ENCODE results near the gene TTC39B. TPM values are rescaled to one million over a fixed set of nuclear protein-coding genes. Genes with fewer than 3 reads are reported as not detected.
"Not testable (repeated sequence)": the region's sequence is repeated elsewhere in the genome, so short reads cannot be mapped to it uniquely, and the experiment has no call there.

TTC39B gene
- total RNA-seq, result 10 to 100 TPM in 2 of 3 donors, 1 to 10 TPM in 1; 6.7 to 11.7 (median 10.5) TPM

- peak; percentile 81 to 82 for ATAC-seq
- H3K36me3 Mint-ChIP-seq (ENCODE audit: insufficient read depth), result peaks cover 3% of the 10 kb centered on the region
- no peaks in the 10 kb centered on the region for H3K9me3 Mint-ChIP-seq
- H3K4me3 Mint-ChIP-seq, result peak within 1 kb of the TSS; percentile 97
- peaks cover 52% of the 10 kb centered on the region for H3K4me1 Mint-ChIP-seq (ENCODE audit: low read depth)
- H3K27me3 Mint-ChIP-seq (ENCODE audit: low read depth), result no peaks in the 10 kb centered on the region
- DNase-seq, result peak; percentile 63
These were observed at the start of gene TTC39B for GRCh38 chr9:15306757-15307522. TSS of gene TTC39B (minus strand) at chr9:15307216. CDS start at chr9:15307125, 91 bp downstream.

- H3K4me3 Mint-ChIP-seq, result no peak overlapping the region
- no peak for ATAC-seq
- H3K36me3 Mint-ChIP-seq (ENCODE audit: insufficient read depth), result no peaks in the 10 kb centered on the region
- no peak for DNase-seq
- no peaks in the 10 kb centered on the region for H3K27me3 Mint-ChIP-seq (ENCODE audit: low read depth)
- peaks cover 21% of the 10 kb centered on the region for H3K4me1 Mint-ChIP-seq (ENCODE audit: low read depth)
- H3K9me3 Mint-ChIP-seq, result no peaks in the 10 kb centered on the region
These were observed 48.7 kb upstream of the TTC39B start for GRCh38 chr9:15355669-15356068.

GRCh38 chr9:15354713-15355112, 47.7 kb upstream of the TTC39B start:
- Mint-ChIP-seq H3K9me3 (no peaks in the 10 kb centered on the region), H3K4me3 (no peak overlapping the region), H3K4me1 (ENCODE audit: low read depth) (peaks cover 28% of the 10 kb centered on the region), H3K36me3 (ENCODE audit: insufficient read depth) (no peaks in the 10 kb centered on the region), H3K27me3 (ENCODE audit: low read depth) (no peaks in the 10 kb centered on the region)
- DNase-seq (no peak), ATAC-seq (no peak)

- no peaks in the 10 kb centered on the region for H3K9me3 Mint-ChIP-seq
- H3K36me3 Mint-ChIP-seq (ENCODE audit: insufficient read depth), result no peaks in the 10 kb centered on the region
- no peak for DNase-seq
- H3K4me3 Mint-ChIP-seq, result no peak overlapping the region
- H3K27me3 Mint-ChIP-seq (ENCODE audit: low read depth), result no peaks in the 10 kb centered on the region
- peaks cover 28% of the 10 kb centered on the region for H3K4me1 Mint-ChIP-seq (ENCODE audit: low read depth)
- ATAC-seq, result no peak
These were observed 46.9 kb upstream of the TTC39B start for GRCh38 chr9:15353892-15354291.

- H3K9me3 Mint-ChIP-seq, result no peaks in the 10 kb centered on the region
- peaks cover 27% of the 10 kb centered on the region for H3K4me1 Mint-ChIP-seq (ENCODE audit: low read depth)
- no peaks in the 10 kb centered on the region for H3K27me3 Mint-ChIP-seq (ENCODE audit: low read depth)
- H3K36me3 Mint-ChIP-seq (ENCODE audit: insufficient read depth), result no peaks in the 10 kb centered on the region
- ATAC-seq, result no peak
- no peak for DNase-seq
- no peak overlapping the region for H3K4me3 Mint-ChIP-seq
These were observed 45.3 kb upstream of the TTC39B start for GRCh38 chr9:15352306-15352705.

GRCh38 chr9:15349892-15350761, 43.1 kb upstream of the TTC39B start:
- DNase-seq (peak; percentile 7), ATAC-seq (no peak)
- Mint-ChIP-seq H3K9me3 (no peaks in the 10 kb centered on the region), H3K36me3 (ENCODE audit: insufficient read depth) (no peaks in the 10 kb centered on the region), H3K4me3 (no peak overlapping the region), H3K4me1 (ENCODE audit: low read depth) (peaks cover 20% of the 10 kb centered on the region), H3K27me3 (ENCODE audit: low read depth) (no peaks in the 10 kb centered on the region)

GRCh38 chr9:15346837-15347236, 39.8 kb upstream of the TTC39B start:
- H3K4me3 Mint-ChIP-seq, result no peak overlapping the region
- H3K4me1 Mint-ChIP-seq (ENCODE audit: low read depth), result peaks cover 12% of the 10 kb centered on the region
- DNase-seq, result no peak
- ATAC-seq, result no peak
- no peaks in the 10 kb centered on the region for H3K9me3 Mint-ChIP-seq
- no peaks in the 10 kb centered on the region for H3K36me3 Mint-ChIP-seq (ENCODE audit: insufficient read depth)
- H3K27me3 Mint-ChIP-seq (ENCODE audit: low read depth), result no peaks in the 10 kb centered on the region

- H3K27me3 Mint-ChIP-seq (ENCODE audit: low read depth), result no peaks in the 10 kb centered on the region
- no peaks in the 10 kb centered on the region for H3K36me3 Mint-ChIP-seq (ENCODE audit: insufficient read depth)
- no peaks in the 10 kb centered on the region for H3K9me3 Mint-ChIP-seq
- no peaks in the 10 kb centered on the region for H3K4me1 Mint-ChIP-seq (ENCODE audit: low read depth)
- H3K4me3 Mint-ChIP-seq, result no peak overlapping the region
- DNase-seq, result no peak
- ATAC-seq, result no peak
These were observed 37.2 kb upstream of the TTC39B start for GRCh38 chr9:15344191-15344590.

GRCh38 chr9:15333376-15333881, 26.4 kb upstream of the TTC39B start:
- ATAC-seq, result no peak
- DNase-seq, result no peak
- Mint-ChIP-seq H3K27me3 (ENCODE audit: low read depth) (no peaks in the 10 kb centered on the region), H3K9me3 (no peaks in the 10 kb centered on the region), H3K36me3 (ENCODE audit: insufficient read depth) (no peaks in the 10 kb centered on the region), H3K4me3 (no peak overlapping the region), H3K4me1 (ENCODE audit: low read depth) (no peaks in the 10 kb centered on the region)

GRCh38 chr9:15332939-15333338, 25.9 kb upstream of the TTC39B start:
- Mint-ChIP-seq H3K4me3 (no peak overlapping the region), H3K9me3 (no peaks in the 10 kb centered on the region), H3K36me3 (ENCODE audit: insufficient read depth) (no peaks in the 10 kb centered on the region), H3K27me3 (ENCODE audit: low read depth) (no peaks in the 10 kb centered on the region), H3K4me1 (ENCODE audit: low read depth) (no peaks in the 10 kb centered on the region)
- DNase-seq (no peak), ATAC-seq (no peak)

GRCh38 chr9:15329539-15330109, 22.6 kb upstream of the TTC39B start:
- Mint-ChIP-seq H3K9me3 (no peaks in the 10 kb centered on the region), H3K4me1 (ENCODE audit: low read depth) (no peaks in the 10 kb centered on the region), H3K4me3 (no peak overlapping the region), H3K36me3 (ENCODE audit: insufficient read depth) (no peaks in the 10 kb centered on the region), H3K27me3 (ENCODE audit: low read depth) (no peaks in the 10 kb centered on the region)
- ATAC-seq, result no peak
- no peak for DNase-seq

GRCh38 chr9:15328946-15329345, 21.9 kb upstream of the TTC39B start:
- peaks cover under 1% of the 10 kb centered on the region for H3K9me3 Mint-ChIP-seq
- no peaks in the 10 kb centered on the region for H3K27me3 Mint-ChIP-seq (ENCODE audit: low read depth)
- no peaks in the 10 kb centered on the region for H3K36me3 Mint-ChIP-seq (ENCODE audit: insufficient read depth)
- H3K4me1 Mint-ChIP-seq (ENCODE audit: low read depth), result no peaks in the 10 kb centered on the region
- DNase-seq (no peak), ATAC-seq (no peak)
- H3K4me3 Mint-ChIP-seq, result no peak overlapping the region

GRCh38 chr9:15322695-15323094, 15.7 kb upstream of the TTC39B start:
- DNase-seq; H3K36me3 Mint-ChIP-seq (ENCODE audit: insufficient read depth); ATAC-seq; H3K27me3 Mint-ChIP-seq (ENCODE audit: low read depth); H3K9me3 Mint-ChIP-seq; H3K4me1 Mint-ChIP-seq (ENCODE audit: low read depth); H3K4me3 Mint-ChIP-seq: not testable (repeated sequence)

GRCh38 chr9:15319661-15320060, 12.6 kb upstream of the TTC39B start:
- H3K4me3 Mint-ChIP-seq; DNase-seq; ATAC-seq; H3K27me3 Mint-ChIP-seq (ENCODE audit: low read depth); H3K4me1 Mint-ChIP-seq (ENCODE audit: low read depth); H3K36me3 Mint-ChIP-seq (ENCODE audit: insufficient read depth); H3K9me3 Mint-ChIP-seq: not testable (repeated sequence)
